IPS-18a (cell line): ENCODE results near the gene WDCP.

Experiments
- H3K27ac ChIP-seq: one replicate; pipeline ENCODE4 v1.5.1; 2013; ENCODE audit warnings: low read length
- H3K27me3 ChIP-seq: one replicate; pipeline ENCODE4 v1.6.1; 2013; ENCODE audit warnings: mild to moderate bottlenecking, low read length; ENCODE audit not compliant: control insufficient read depth, insufficient read depth
- H3K36me3 ChIP-seq: one replicate; pipeline ENCODE4 v1.6.1; 2013; ENCODE audit warnings: low read depth, low read length; ENCODE audit not compliant: control insufficient read depth
- H3K4me1 ChIP-seq: one replicate; pipeline ENCODE4 v1.6.1; 2013; ENCODE audit warnings: low read depth, low read length; ENCODE audit not compliant: control insufficient read depth
- H3K4me3 ChIP-seq: one replicate; pipeline ENCODE4 v1.5.1; 2013; ENCODE audit warnings: low read length
- H3K9ac ChIP-seq: one replicate; pipeline ENCODE4 v1.6.1; 2013; ENCODE audit warnings: mild to moderate bottlenecking, low read length, moderate library complexity
- H3K9me3 ChIP-seq: one replicate; pipeline ENCODE4 v1.6.1; 2013; ENCODE audit warnings: low read depth, low read length; ENCODE audit not compliant: control insufficient read depth

WDCP gene

GRCh38 chr2:24080701-24081100 lies 33.5 kb upstream of the WDCP start:
- H3K9me3 ChIP-seq = no peaks in the 10 kb centered on the region
- H3K4me1 ChIP-seq = peaks cover 21% of the 10 kb centered on the region
- no peaks in the 10 kb centered on the region for H3K27me3 ChIP-seq
- no peak overlapping the region for H3K9ac ChIP-seq
- no peak overlapping the region for H3K27ac ChIP-seq
- no peak overlapping the region for H3K4me3 ChIP-seq
- peaks cover 32% of the 10 kb centered on the region for H3K36me3 ChIP-seq

GRCh38 chr2:24077879-24078278 lies 30.7 kb upstream of the WDCP start:
- peaks cover 41% of the 10 kb centered on the region for H3K36me3 ChIP-seq
- peak overlapping the region; percentile 69 for H3K9ac ChIP-seq
- H3K4me3 ChIP-seq = peak overlapping the region; percentile 100
- no peaks in the 10 kb centered on the region for H3K27me3 ChIP-seq
- H3K4me1 ChIP-seq = peaks cover 13% of the 10 kb centered on the region
- H3K27ac ChIP-seq = no peak overlapping the region
- no peaks in the 10 kb centered on the region for H3K9me3 ChIP-seq

- Histone ChIP-seq H3K27ac (peak overlapping the region; percentile 4), H3K27me3 (no peaks in the 10 kb centered on the region), H3K9me3 (no peaks in the 10 kb centered on the region), H3K36me3 (peaks cover 39% of the 10 kb centered on the region), H3K9ac (peak overlapping the region; percentile 69), H3K4me1 (peaks cover 12% of the 10 kb centered on the region), H3K4me3 (peak overlapping the region; percentile 100)
These were observed 30.3 kb upstream of the WDCP start for GRCh38 chr2:24077535-24077877.

- Histone ChIP-seq H3K9ac (peak overlapping the region; percentile 69), H3K4me1 (peaks cover 12% of the 10 kb centered on the region), H3K36me3 (peaks cover 38% of the 10 kb centered on the region), H3K27me3 (no peaks in the 10 kb centered on the region), H3K27ac (peak overlapping the region; percentile 4), H3K4me3 (peak overlapping the region; percentile 100), H3K9me3 (no peaks in the 10 kb centered on the region)
These were observed 29.8 kb upstream of the WDCP start for GRCh38 chr2:24076849-24077534.

- peak within 1 kb of the TSS; percentile 100 for H3K4me3 ChIP-seq
- peaks cover 12% of the 10 kb centered on the region for H3K4me1 ChIP-seq
- peak within 1 kb of the TSS; percentile 84 for H3K27ac ChIP-seq
- peaks cover 36% of the 10 kb centered on the region for H3K36me3 ChIP-seq
- H3K9ac ChIP-seq = peak within 1 kb of the TSS; percentile 92
- no peaks in the 10 kb centered on the region for H3K27me3 ChIP-seq
- no peaks in the 10 kb centered on the region for H3K9me3 ChIP-seq
These were observed 29.0 kb upstream of the WDCP start, which contains the start of gene SF3B6 for GRCh38 chr2:24075915-24076848. Gene SF3B6 (minus strand): TSS chr2:24076326. CDS start chr2:24076229, 97 bp downstream.

- Histone ChIP-seq H3K4me3 (peak overlapping the region; percentile 100), H3K27ac (no peak overlapping the region), H3K36me3 (peaks cover 35% of the 10 kb centered on the region), H3K27me3 (no peaks in the 10 kb centered on the region), H3K4me1 (peaks cover 12% of the 10 kb centered on the region), H3K9ac (peak overlapping the region; percentile 92), H3K9me3 (no peaks in the 10 kb centered on the region)
These were observed 28.1 kb upstream of the WDCP start for GRCh38 chr2:24075259-24075658.

- Histone ChIP-seq H3K4me1 (peaks cover 12% of the 10 kb centered on the region), H3K36me3 (peaks cover 23% of the 10 kb centered on the region), H3K27ac (no peak overlapping the region), H3K9ac (no peak overlapping the region), H3K9me3 (no peaks in the 10 kb centered on the region), H3K4me3 (no peak overlapping the region), H3K27me3 (no peaks in the 10 kb centered on the region)
These were observed 26.6 kb upstream of the WDCP start for GRCh38 chr2:24073816-24074215.

GRCh38 chr2:24072259-24072658 lies 25.1 kb upstream of the WDCP start:
- Histone ChIP-seq H3K36me3 (peaks cover 24% of the 10 kb centered on the region), H3K4me3 (no peak overlapping the region)

GRCh38 chr2:24065341-24065740 lies 18.1 kb upstream of the WDCP start:
- no peaks in the 10 kb centered on the region for H3K27me3 ChIP-seq
- no peaks in the 10 kb centered on the region for H3K4me1 ChIP-seq
- H3K9ac ChIP-seq = no peak overlapping the region
- no peak overlapping the region for H3K4me3 ChIP-seq
- H3K27ac ChIP-seq = no peak overlapping the region
- no peaks in the 10 kb centered on the region for H3K9me3 ChIP-seq
- H3K36me3 ChIP-seq = peaks cover 36% of the 10 kb centered on the region

More at GRCh38 chr2:24072259-24072658, 25.1 kb upstream of the WDCP start:
- no peaks in the 10 kb centered on the region for H3K9me3 ChIP-seq
- no peak overlapping the region for H3K27ac ChIP-seq
- no peaks in the 10 kb centered on the region for H3K27me3 ChIP-seq
- peaks cover 4% of the 10 kb centered on the region for H3K4me1 ChIP-seq
- no peak overlapping the region for H3K9ac ChIP-seq

GRCh38 chr2:24058564-24059271 lies 11.5 kb upstream of the WDCP start:
- peaks cover 9% of the 10 kb centered on the region for H3K36me3 ChIP-seq
- H3K27me3 ChIP-seq = no peaks in the 10 kb centered on the region
- H3K9me3 ChIP-seq = no peaks in the 10 kb centered on the region
- no peak overlapping the region for H3K27ac ChIP-seq
- H3K4me3 ChIP-seq = no peak overlapping the region
- no peak overlapping the region for H3K9ac ChIP-seq
- H3K4me1 ChIP-seq = no peaks in the 10 kb centered on the region

- H3K36me3 ChIP-seq = peaks cover 3% of the 10 kb centered on the region
- no peak overlapping the region for H3K4me3 ChIP-seq
- no peaks in the 10 kb centered on the region for H3K4me1 ChIP-seq
- H3K9me3 ChIP-seq = no peaks in the 10 kb centered on the region
- no peaks in the 10 kb centered on the region for H3K27me3 ChIP-seq
- no peak overlapping the region for H3K9ac ChIP-seq
- no peak overlapping the region for H3K27ac ChIP-seq
These were observed 8.6 kb upstream of the WDCP start for GRCh38 chr2:24055750-24056149.
